WTC11 (cell line): Measurements from ENCODE around the gene LETM1. TPM values are rescaled to one million over a fixed set of nuclear protein-coding genes. Genes with fewer than 3 reads are reported as not detected.
A peak's percentile ranks its signal among the peaks of the same experiment; 100 is the strongest.

Experiments
- ATAC-seq: fragments of 200-7000 bp; cut with Tn5 transposase; 2 replicates; pipeline ENCODE4 v1.10.0; 2021; ENCODE audit warnings: mild to moderate bottlenecking, moderate library complexity
- CTCF ChIA-PET: fragments of 300-600 bp; sonication (Branson Sonifier 250); formaldehyde crosslinking; loops from one replicate; lab custom pipeline; 2021; ENCODE audit warnings: antibody characterized with exemption; lab: Charles Lee
- POLR2A ChIA-PET: fragments of 350-600 bp; sonication (Branson Sonifier 250); formaldehyde crosslinking; loops from one replicate; lab custom pipeline; 2021; ENCODE audit warnings: antibody characterized with exemption; lab: Charles Lee
- DNase-seq: peaks from one replicate; pipeline ENCODE4 v3.0.0; 2021; ENCODE audit warnings: low spot score
- H3K27ac Mint-ChIP-seq: 2 replicates; pipeline ENCODE4 v1.8.0; 2021; ENCODE audit warnings: mixed read lengths
- H3K27me3 Mint-ChIP-seq: 2 replicates; pipeline ENCODE4 v1.8.0; 2021; ENCODE audit warnings: low read depth, mild to moderate bottlenecking, moderate library complexity, mixed read lengths
- H3K36me3 Mint-ChIP-seq: 2 replicates; pipeline ENCODE4 v1.8.0; 2021; ENCODE audit warnings: mixed read lengths
- H3K4me1 Mint-ChIP-seq: 2 replicates; pipeline ENCODE4 v1.8.0; 2022; ENCODE audit warnings: mixed read lengths
- H3K4me3 Mint-ChIP-seq: 2 replicates; pipeline ENCODE4 v1.8.0; 2021; ENCODE audit warnings: mild to moderate bottlenecking, moderate library complexity, mixed read lengths
- H3K9me3 Mint-ChIP-seq: 2 replicates; pipeline ENCODE4 v1.8.0; 2021; ENCODE audit warnings: mixed read lengths
- AFF4 ChIP-seq: sonication (generic); formaldehyde crosslinking; IDR thresholded peaks from 2 replicates; pipeline ENCODE4 v1.8.1; 2023; ENCODE audit warnings: mild to moderate bottlenecking, missing genetic modification reagents, borderline replicate concordance
- CREB1 ChIP-seq: sonication (generic); formaldehyde crosslinking; IDR thresholded peaks from 2 replicates; pipeline ENCODE4 v1.8.0; 2023; ENCODE audit warnings: mild to moderate bottlenecking, missing genetic modification reagents
- FOXJ3 ChIP-seq: sonication (generic); formaldehyde crosslinking; IDR thresholded peaks from 2 replicates; pipeline ENCODE4 v1.9.0; 2021; ENCODE audit warnings: missing genetic modification reagents, mild to moderate bottlenecking, borderline replicate concordance
- FOXK1 ChIP-seq: sonication (generic); formaldehyde crosslinking; IDR thresholded peaks from 2 replicates; pipeline ENCODE4 v1.8.0; 2022; ENCODE audit warnings: mild to moderate bottlenecking, moderate library complexity, missing genetic modification reagents
- GTF2I ChIP-seq: fragments of 250-450 bp; sonication (Bioruptor Pico); conservative IDR thresholded peaks from 2 replicates; pipeline ENCODE4 v1.4.0; 2021; ENCODE audit warnings: mild to moderate bottlenecking
- PREB ChIP-seq: sonication (generic); formaldehyde crosslinking; IDR thresholded peaks from 2 replicates; pipeline ENCODE4 v1.8.1; 2022; ENCODE audit warnings: mild to moderate bottlenecking, missing genetic modification reagents, moderate library complexity, borderline replicate concordance
- SOX15 ChIP-seq: fragments of 250-450 bp; sonication (Bioruptor Pico); IDR thresholded peaks from 2 replicates; pipeline ENCODE4 v1.9.0; 2021; ENCODE audit warnings: mild to moderate bottlenecking
- USF2 ChIP-seq: sonication (generic); formaldehyde crosslinking; IDR thresholded peaks from 2 replicates; pipeline ENCODE4 v1.8.1; 2023; ENCODE audit warnings: mild to moderate bottlenecking, missing genetic modification reagents, moderate library complexity
- ZNF138 ChIP-seq: sonication (generic); formaldehyde crosslinking; conservative IDR thresholded peaks from 2 replicates; pipeline ENCODE4 v1.8.1; 2022; ENCODE audit warnings: mild to moderate bottlenecking, moderate library complexity, missing genetic modification reagents
- ZNF263 ChIP-seq: sonication (generic); formaldehyde crosslinking; IDR thresholded peaks from 2 replicates; pipeline ENCODE4 v1.8.1; 2022; ENCODE audit warnings: low read depth, mild to moderate bottlenecking, moderate library complexity, missing genetic modification reagents
- ZNF317 ChIP-seq: sonication (generic); formaldehyde crosslinking; IDR thresholded peaks from 2 replicates; pipeline ENCODE4 v1.8.1; 2023; ENCODE audit warnings: low read depth, mild to moderate bottlenecking, moderate library complexity, missing genetic modification reagents, borderline replicate concordance
- ZNF423 ChIP-seq: fragments of 250-450 bp; sonication (Bioruptor Pico); IDR thresholded peaks from 2 replicates; pipeline ENCODE4 v2.1.2; 2022; ENCODE audit warnings: mild to moderate bottlenecking, moderate library complexity
- total RNA-seq: library from RNA; stranded (reverse); gene quantifications from 3 replicates; pipeline ENCODE4 v1.2.3, GENCODE V29; 2021
- TF ChIP-seq, protein P1 (sequence below): fragments of 250-450 bp; sonication (Bioruptor Pico); IDR thresholded peaks from 2 replicates; pipeline ENCODE4 v1.9.0; 2021; ENCODE audit warnings: moderate library complexity, mild to moderate bottlenecking, inconsistent platforms, borderline replicate concordance
- TF ChIP-seq, protein P2 (sequence below): sonication (generic); formaldehyde crosslinking; IDR thresholded peaks from 2 replicates; pipeline ENCODE4 v1.8.0; 2023; ENCODE audit warnings: mild to moderate bottlenecking, missing genetic modification reagents
- TF ChIP-seq, protein P3 (sequence below): sonication (generic); formaldehyde crosslinking; IDR thresholded peaks from 2 replicates; pipeline ENCODE4 v1.8.1; 2023; ENCODE audit warnings: mild to moderate bottlenecking, missing genetic modification reagents

The LETM1 gene
- total RNA-seq, 1 experiment from 2014 or later = 66.7 TPM

GRCh38 chr4:1852904-1853623 is 2.9 kb downstream of the LETM1 start (continued):
- TF ChIP-seq, protein P1, sequence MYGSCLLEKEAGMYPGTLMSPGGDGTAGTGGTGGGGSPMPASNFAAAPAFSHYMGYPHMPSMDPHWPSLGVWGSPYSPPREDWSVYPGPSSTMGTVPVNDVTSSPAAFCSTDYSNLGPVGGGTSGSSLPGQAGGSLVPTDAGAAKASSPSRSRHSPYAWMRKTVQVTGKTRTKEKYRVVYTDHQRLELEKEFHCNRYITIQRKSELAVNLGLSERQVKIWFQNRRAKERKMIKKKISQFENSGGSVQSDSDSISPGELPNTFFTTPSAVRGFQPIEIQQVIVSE (CRISPR knock-in tag) = no peak
- TF ChIP-seq USF2 (no peak), ZNF423 (CRISPR knock-in tag) (no peak)

- POLR2A ChIA-PET = no interaction called here
- peaks cover 18% of the 10 kb centered on the region for H3K4me1 Mint-ChIP-seq
- TF ChIP-seq, protein P2, sequence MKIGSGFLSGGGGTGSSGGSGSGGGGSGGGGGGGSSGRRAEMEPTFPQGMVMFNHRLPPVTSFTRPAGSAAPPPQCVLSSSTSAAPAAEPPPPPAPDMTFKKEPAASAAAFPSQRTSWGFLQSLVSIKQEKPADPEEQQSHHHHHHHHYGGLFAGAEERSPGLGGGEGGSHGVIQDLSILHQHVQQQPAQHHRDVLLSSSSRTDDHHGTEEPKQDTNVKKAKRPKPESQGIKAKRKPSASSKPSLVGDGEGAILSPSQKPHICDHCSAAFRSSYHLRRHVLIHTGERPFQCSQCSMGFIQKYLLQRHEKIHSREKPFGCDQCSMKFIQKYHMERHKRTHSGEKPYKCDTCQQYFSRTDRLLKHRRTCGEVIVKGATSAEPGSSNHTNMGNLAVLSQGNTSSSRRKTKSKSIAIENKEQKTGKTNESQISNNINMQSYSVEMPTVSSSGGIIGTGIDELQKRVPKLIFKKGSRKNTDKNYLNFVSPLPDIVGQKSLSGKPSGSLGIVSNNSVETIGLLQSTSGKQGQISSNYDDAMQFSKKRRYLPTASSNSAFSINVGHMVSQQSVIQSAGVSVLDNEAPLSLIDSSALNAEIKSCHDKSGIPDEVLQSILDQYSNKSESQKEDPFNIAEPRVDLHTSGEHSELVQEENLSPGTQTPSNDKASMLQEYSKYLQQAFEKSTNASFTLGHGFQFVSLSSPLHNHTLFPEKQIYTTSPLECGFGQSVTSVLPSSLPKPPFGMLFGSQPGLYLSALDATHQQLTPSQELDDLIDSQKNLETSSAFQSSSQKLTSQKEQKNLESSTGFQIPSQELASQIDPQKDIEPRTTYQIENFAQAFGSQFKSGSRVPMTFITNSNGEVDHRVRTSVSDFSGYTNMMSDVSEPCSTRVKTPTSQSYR = no peak
- ATAC-seq = no peak
- H3K36me3 Mint-ChIP-seq = peaks cover 7% of the 10 kb centered on the region; the same call in 1 of the 2 replicates
- H3K9me3 Mint-ChIP-seq = no peaks in the 10 kb centered on the region
- H3K27me3 Mint-ChIP-seq = peaks cover 5% of the 10 kb centered on the region
- CTCF ChIA-PET = interaction anchor here (1.2 to 1.5 kb wide), 4 partner anchors 10 to 125 kb away, joined by 3 to 5 read pairs (median 3); no protein-coding TSS in a partner anchor
- H3K4me3 Mint-ChIP-seq = no peak overlapping the region
- peak overlapping the region; percentile 1; the same call in 1 of the 2 replicates for H3K27ac Mint-ChIP-seq
- DNase-seq = no peak
Observed at GRCh38 chr4:1851575-1852410, 4.2 kb downstream of the LETM1 start.

- Mint-ChIP-seq H3K27ac (no peak overlapping the region), H3K27me3 (peaks cover under 1% of the 10 kb centered on the region; the same call in 1 of the 2 replicates), H3K4me1 (peaks cover 18% of the 10 kb centered on the region), H3K36me3 (peaks cover 12% of the 10 kb centered on the region), H3K9me3 (no peaks in the 10 kb centered on the region), H3K4me3 (no peak overlapping the region)
- TF ChIP-seq ZNF263 = no peak
- no peak for TF ChIP-seq ZNF423 (CRISPR knock-in tag)
- no peak for TF ChIP-seq AFF4
- no peak for TF ChIP-seq FOXK1 (CRISPR knock-in tag)
- TF ChIP-seq, protein P3, sequence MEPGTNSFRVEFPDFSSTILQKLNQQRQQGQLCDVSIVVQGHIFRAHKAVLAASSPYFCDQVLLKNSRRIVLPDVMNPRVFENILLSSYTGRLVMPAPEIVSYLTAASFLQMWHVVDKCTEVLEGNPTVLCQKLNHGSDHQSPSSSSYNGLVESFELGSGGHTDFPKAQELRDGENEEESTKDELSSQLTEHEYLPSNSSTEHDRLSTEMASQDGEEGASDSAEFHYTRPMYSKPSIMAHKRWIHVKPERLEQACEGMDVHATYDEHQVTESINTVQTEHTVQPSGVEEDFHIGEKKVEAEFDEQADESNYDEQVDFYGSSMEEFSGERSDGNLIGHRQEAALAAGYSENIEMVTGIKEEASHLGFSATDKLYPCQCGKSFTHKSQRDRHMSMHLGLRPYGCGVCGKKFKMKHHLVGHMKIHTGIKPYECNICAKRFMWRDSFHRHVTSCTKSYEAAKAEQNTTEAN = no peak
- no peak for TF ChIP-seq SOX15
- no peak for TF ChIP-seq ZNF138
- no peak for TF ChIP-seq ZNF317 (CRISPR knock-in tag)
- no peak for TF ChIP-seq GTF2I
- TF ChIP-seq PREB = no peak
- TF ChIP-seq FOXJ3 = no peak
- no peak for TF ChIP-seq CREB1
- ATAC-seq (no peak), DNase-seq (no peak)
- CTCF ChIA-PET = interaction anchor here (1.2 kb wide), 1 partner anchor 9 kb away, joined by 3 read pairs; no protein-coding TSS in a partner anchor
- POLR2A ChIA-PET = no interaction called here
Observed at GRCh38 chr4:1851160-1851559, 4.8 kb downstream of the LETM1 start.
